Measurements from ENCODE around the gene SPRYD7. TPM values are rescaled to one million over a fixed set of nuclear protein-coding genes. Genes with fewer than 3 reads are reported as not detected.

SPRYD7 gene
- total RNA-seq, 1 donor from 2014 or later, result 8.2 TPM

DNA sequence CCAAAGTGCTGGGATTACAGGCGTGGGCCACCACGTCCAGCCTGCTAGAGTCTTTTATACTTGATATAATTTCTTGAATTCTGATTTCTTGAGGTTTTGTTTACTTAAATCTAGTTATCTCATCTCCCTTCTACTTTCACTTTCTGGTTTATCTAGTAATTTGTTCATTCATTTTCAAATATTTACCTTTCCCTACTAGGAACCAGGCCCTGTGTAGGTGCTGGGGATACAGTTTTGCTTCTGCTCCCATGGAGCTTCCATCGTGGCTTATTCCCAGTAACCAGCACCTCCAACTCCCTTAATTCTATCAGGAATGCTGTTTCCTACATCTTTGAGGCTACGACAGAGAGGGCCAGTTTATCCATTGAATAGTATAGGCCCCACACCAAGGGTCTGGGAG lies 36.6 kb upstream of the SPRYD7 start:
- DNase-seq (ENCODE audit: low read depth), result no peak
- no peak for TF ChIP-seq CTCF (conservative IDR thresholded peaks at IDR 0.05; ENCODE audit: low read depth, low read length)
- H3K4me3 ChIP-seq (ENCODE audit: low read depth, low read length), result no peak overlapping the region

DNA sequence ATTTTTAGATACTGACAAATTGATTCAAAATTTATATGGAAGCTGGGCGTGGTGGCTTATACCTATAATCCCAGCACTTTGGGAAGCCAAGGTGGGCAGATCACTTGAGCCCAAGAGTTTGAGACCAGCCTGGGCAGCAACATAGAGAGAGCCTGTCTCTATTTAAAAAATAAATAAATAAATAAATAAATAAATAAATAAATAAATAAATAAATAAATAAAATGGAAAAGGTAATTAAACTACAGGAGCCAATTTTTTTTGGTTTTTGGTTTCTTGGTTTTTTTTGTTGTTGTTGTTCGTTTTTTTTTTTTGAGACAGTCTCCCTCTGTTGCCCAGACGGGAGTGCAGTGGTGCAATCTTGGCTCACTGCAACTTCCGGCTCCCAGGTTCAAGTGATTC lies 31.3 kb upstream of the SPRYD7 start:
- TF ChIP-seq CTCF (conservative IDR thresholded peaks at IDR 0.05; ENCODE audit: low read depth, low read length), result no peak
- H3K4me3 ChIP-seq (ENCODE audit: low read depth, low read length), result no peak overlapping the region
- DNase-seq (ENCODE audit: low read depth), result no peak

DNA sequence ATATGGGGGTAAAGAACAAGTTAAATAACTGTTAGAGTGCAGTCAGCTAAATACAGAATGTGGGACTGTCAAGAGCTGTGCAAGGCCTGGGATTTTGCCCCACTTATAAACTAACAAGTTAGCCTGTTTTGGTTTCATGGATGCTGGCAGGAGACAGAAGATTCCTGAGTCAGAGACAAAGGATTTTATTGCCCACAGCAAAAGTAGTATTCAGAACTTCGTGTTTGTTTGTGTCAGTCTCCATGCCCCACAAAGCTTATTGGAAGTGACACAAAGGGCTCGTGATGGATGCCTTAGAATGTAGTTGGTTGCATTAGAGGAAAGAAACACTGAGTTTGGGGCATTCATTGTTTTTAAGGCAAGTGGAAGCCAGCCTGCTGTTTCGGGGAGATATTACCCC lies 22.2 kb upstream of the SPRYD7 start:
- TF ChIP-seq CTCF (conservative IDR thresholded peaks at IDR 0.05; ENCODE audit: low read depth, low read length), result no peak
- no peak for DNase-seq (ENCODE audit: low read depth)

GRCh38 chr13:49956131-49956530 lies 20.0 kb upstream of the SPRYD7 start:
- no peak overlapping the region for H3K4me3 ChIP-seq (ENCODE audit: low read depth, low read length)
- no peak for TF ChIP-seq CTCF (conservative IDR thresholded peaks at IDR 0.05; ENCODE audit: low read depth, low read length)
- DNase-seq (ENCODE audit: low read depth), result no peak

More for the DNA sequence above, 22.2 kb upstream of the SPRYD7 start:
- no peak overlapping the region for H3K4me3 ChIP-seq (ENCODE audit: low read depth, low read length)

DNA sequence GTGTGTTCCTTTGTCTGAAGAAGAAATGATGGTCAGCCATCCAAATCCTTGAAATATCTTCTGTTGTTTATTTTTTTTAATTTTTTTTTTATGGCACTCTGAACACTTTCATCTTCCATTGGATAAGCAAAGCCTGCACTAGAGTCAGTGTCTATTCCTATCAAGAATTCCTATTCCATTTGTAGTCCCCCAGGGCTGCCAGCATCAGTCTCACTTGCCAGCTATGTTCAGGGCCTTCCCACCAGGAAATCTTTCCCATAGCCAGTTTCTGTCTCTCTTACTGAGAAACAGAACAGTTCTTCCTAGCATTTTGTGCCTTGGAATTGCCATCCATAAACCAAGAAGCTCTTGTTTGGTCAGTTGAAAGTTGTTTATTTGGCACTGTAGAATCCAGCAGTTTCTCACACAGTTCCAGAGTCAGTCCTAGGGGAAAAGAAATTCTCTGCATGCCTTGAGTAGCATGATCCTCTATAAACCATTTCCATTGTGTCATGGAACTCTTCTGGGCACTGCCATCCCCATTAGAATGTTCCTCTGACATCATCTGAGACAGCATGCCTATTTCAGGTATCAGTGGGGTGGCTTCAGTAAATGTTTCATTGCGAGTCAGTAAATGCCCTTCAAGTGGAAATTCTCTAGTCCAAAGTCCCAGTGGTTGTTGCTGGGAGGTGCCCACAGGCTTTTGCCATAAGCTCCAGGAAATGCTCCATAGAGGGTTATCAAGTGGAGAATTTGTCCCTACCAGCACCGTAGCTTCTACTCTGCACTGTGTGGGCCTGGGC lies 18.7 kb upstream of the SPRYD7 start:
- no peak overlapping the region for H3K4me3 ChIP-seq (ENCODE audit: low read depth, low read length)
- TF ChIP-seq CTCF (conservative IDR thresholded peaks at IDR 0.05; ENCODE audit: low read depth, low read length), result no peak
- no peak for DNase-seq (ENCODE audit: low read depth)

GRCh38 chr13:49953560-49953959 lies 17.4 kb upstream of the SPRYD7 start:
- no peak for TF ChIP-seq CTCF (conservative IDR thresholded peaks at IDR 0.05; ENCODE audit: low read depth, low read length)
- DNase-seq (ENCODE audit: low read depth), result no peak
- no peak overlapping the region for H3K4me3 ChIP-seq (ENCODE audit: low read depth, low read length)

All from epithelial cell of proximal tubule (primary cell).